HUES64 (cell line): ENCODE measurements around the gene SLC25A6.

Source experiments
- H3K27ac ChIP-seq: 2 replicates; pipeline ENCODE4 v1.7.0; 2013; ENCODE audit warnings: low read depth, low read length, inconsistent platforms
- H3K27me3 ChIP-seq: 2 replicates; pipeline ENCODE4 v1.6.1; 2013; ENCODE audit warnings: mild to moderate bottlenecking, low read length; ENCODE audit not compliant: insufficient read depth
- H3K36me3 ChIP-seq: 2 replicates; pipeline ENCODE4 v1.6.1; 2013; ENCODE audit warnings: mild to moderate bottlenecking, low read length; ENCODE audit not compliant: insufficient read depth
- H3K4me1 ChIP-seq: 2 replicates; pipeline ENCODE4 v1.6.1; 2013; ENCODE audit warnings: mild to moderate bottlenecking, low read length, moderate library complexity; ENCODE audit not compliant: insufficient read depth
- H3K4me3 ChIP-seq: 2 replicates; pipeline ENCODE4 v1.5.1; 2013; ENCODE audit warnings: mild to moderate bottlenecking, low read length, moderate library complexity
- H3K9ac ChIP-seq: 2 replicates; pipeline ENCODE4 v1.6.1; 2013; ENCODE audit warnings: mild to moderate bottlenecking, low read depth, low read length
- H3K9me3 ChIP-seq: 2 replicates; pipeline ENCODE4 v1.6.1; 2013; ENCODE audit warnings: low read depth, low read length; ENCODE audit not compliant: insufficient read depth
- WGBS: fragments of 150-250, 120-280 bp; methylation state at CpG from one replicate; pipeline ENCODE4 v1.1.7; 2013; ENCODE audit warnings: missing lambda C conversion rate; 5-methylcytosine and 5-hydroxymethylcytosine counted together

Gene SLC25A6

DNA sequence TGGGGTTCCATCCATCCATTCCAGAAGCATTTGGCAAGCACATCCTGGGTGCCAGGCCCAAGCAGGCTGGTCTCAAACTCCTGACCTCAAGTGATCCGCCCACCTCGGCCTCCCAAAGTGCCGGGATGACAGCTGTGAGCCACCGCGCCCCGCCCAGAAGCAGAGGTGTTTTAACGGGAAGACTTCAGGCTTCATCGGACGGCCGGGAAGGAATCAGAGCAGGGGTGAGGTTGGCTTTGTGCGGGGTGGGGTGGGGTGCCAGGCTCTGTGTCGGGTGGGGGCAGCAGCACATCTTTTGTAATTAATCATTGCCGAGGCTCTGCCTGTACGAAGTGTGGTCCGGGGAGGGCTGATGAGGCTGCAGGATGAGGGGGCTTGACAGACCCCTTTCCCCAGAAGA, 5.1 kb upstream of the SLC25A6 start:
- no peaks in the 10 kb centered on the region for H3K9me3 ChIP-seq
- no peaks in the 10 kb centered on the region for H3K4me1 ChIP-seq
- no peak overlapping the region for H3K9ac ChIP-seq
- no peak overlapping the region for H3K27ac ChIP-seq
- 92% methylated on average over 15 of the region's 15 CpGs for WGBS
- H3K4me3 ChIP-seq = no peak overlapping the region
- H3K36me3 ChIP-seq = peaks cover 50% of the 10 kb centered on the region
- H3K27me3 ChIP-seq = no peaks in the 10 kb centered on the region

- peaks cover 49% of the 10 kb centered on the region for H3K36me3 ChIP-seq
- no peaks in the 10 kb centered on the region for H3K27me3 ChIP-seq
- H3K4me1 ChIP-seq = no peaks in the 10 kb centered on the region
- no peak overlapping the region for H3K27ac ChIP-seq
- H3K4me3 ChIP-seq = no peak overlapping the region
- WGBS = 95% methylated on average over 5 of the region's 5 CpGs
- H3K9me3 ChIP-seq = no peaks in the 10 kb centered on the region
- H3K9ac ChIP-seq = no peak overlapping the region
These were observed 3.8 kb upstream of the SLC25A6 start for GRCh38 chrX:1395646-1396216.

DNA sequence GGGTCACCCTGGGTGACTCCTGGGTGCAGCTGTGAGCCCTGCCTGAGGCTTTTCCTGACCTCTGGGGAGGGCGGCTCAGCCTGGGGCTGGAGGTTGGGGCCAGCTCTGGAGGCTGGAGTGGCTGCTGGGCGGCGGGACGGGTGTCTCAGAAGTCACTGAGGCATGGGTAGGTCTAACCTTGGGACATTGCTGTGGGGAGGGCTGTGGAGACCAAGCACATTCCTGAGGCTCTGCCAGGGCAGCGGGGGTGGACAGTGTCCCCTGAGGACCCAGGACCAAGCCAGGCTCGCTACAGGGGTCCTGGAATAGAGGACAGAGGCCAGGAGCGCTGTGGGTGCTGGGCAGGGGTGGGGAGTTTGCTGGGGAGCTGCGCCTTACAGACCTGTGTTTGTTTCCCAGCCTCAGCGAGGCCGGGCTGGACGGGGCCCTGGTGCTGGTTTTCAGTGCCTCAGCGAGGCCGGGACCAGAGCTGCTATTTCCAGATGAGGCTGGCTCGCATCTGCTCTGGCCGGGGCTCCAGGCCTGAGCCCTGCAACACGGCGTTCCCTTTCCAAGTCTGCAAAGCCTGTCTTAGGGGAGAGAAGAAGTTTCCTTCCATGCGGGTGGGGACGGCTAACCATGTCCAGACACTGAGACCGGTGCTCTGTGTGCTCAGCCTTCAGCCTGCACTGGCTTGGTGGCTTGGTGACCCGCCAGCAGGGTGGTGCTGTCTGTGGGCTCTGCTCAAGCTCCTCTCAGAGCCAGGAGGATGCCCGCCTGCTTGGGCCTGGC, 3.0 kb upstream of the SLC25A6 start:
- WGBS = 91% methylated on average over 22 of the region's 22 CpGs
- Histone ChIP-seq H3K36me3 (peaks cover 49% of the 10 kb centered on the region), H3K9me3 (no peaks in the 10 kb centered on the region), H3K4me3 (no peak overlapping the region), H3K27ac (no peak overlapping the region; the same call in 1 of the 2 replicates), H3K9ac (no peak overlapping the region), H3K27me3 (no peaks in the 10 kb centered on the region), H3K4me1 (no peaks in the 10 kb centered on the region)

DNA sequence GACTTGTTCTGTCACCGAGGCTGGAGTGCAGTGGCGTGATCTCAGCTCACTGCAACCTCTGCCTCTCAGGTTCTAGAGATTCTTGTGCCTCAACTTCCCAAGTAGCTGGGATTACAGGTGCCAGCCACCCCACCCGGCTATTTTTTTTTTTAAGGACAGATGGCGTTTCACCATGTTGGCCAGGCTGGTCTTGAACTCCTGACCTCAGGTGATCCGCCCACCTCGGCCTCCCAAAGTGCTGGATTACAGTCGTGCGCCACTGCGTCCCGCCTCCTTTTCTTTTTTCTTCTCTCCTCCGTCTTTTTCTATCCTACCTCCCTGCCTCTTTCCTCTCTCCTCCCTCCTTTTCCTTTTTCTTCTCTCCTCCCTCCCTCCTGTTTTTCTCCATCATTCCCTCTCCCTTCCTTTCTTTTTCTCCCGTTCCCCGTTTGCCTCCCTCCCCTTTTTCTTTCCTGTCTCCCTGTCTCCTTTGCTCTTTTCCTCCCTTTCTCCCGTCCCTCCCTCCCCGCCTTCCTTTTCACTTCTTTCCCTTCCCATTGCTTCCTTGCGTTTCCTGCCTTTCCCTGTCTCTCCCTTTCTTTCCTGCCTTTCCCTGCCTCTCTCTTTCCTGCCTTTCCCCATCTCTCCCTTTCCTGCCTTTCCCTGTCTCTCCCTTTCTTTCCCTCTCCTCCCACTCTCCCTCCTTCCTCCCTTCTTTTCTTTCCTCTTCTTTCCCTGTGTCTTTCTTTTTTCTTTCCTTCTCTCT, 2.1 kb upstream of the SLC25A6 start:
- 0 out of 2 replicates have a peak overlapping the region, but pooled peaks have one; percentile 8 for H3K4me3 ChIP-seq
- H3K9ac ChIP-seq = no peak overlapping the region
- peaks cover 53% of the 10 kb centered on the region for H3K36me3 ChIP-seq
- WGBS = 65% methylated on average over 16 of the region's 16 CpGs
- H3K27me3 ChIP-seq = no peaks in the 10 kb centered on the region
- H3K9me3 ChIP-seq = no peaks in the 10 kb centered on the region
- no peak overlapping the region; the same call in 1 of the 2 replicates for H3K27ac ChIP-seq
- H3K4me1 ChIP-seq = no peaks in the 10 kb centered on the region

GRCh38 chrX:1392376-1393068, 609 bp upstream of the SLC25A6 start:
- Histone ChIP-seq H3K27me3 (no peaks in the 10 kb centered on the region), H3K36me3 (peaks cover 56% of the 10 kb centered on the region), H3K4me1 (no peaks in the 10 kb centered on the region), H3K27ac (peak overlapping the region; percentile 100), H3K4me3 (peak overlapping the region; percentile 96), H3K9me3 (no peaks in the 10 kb centered on the region), H3K9ac (peak overlapping the region; percentile 100)
- WGBS = under 1% methylated on average over 64 of the region's 76 CpGs

- peak overlapping the region; percentile 100 for H3K9ac ChIP-seq
- H3K4me1 ChIP-seq = no peaks in the 10 kb centered on the region
- peaks cover 58% of the 10 kb centered on the region for H3K36me3 ChIP-seq
- no peaks in the 10 kb centered on the region for H3K9me3 ChIP-seq
- H3K4me3 ChIP-seq = peak overlapping the region; percentile 96
- under 1% methylated on average over 19 of the region's 19 CpGs for WGBS
- H3K27ac ChIP-seq = peak overlapping the region; percentile 100
- no peaks in the 10 kb centered on the region for H3K27me3 ChIP-seq
These were observed 575 bp downstream of the SLC25A6 start for GRCh38 chrX:1391370-1391706.

DNA sequence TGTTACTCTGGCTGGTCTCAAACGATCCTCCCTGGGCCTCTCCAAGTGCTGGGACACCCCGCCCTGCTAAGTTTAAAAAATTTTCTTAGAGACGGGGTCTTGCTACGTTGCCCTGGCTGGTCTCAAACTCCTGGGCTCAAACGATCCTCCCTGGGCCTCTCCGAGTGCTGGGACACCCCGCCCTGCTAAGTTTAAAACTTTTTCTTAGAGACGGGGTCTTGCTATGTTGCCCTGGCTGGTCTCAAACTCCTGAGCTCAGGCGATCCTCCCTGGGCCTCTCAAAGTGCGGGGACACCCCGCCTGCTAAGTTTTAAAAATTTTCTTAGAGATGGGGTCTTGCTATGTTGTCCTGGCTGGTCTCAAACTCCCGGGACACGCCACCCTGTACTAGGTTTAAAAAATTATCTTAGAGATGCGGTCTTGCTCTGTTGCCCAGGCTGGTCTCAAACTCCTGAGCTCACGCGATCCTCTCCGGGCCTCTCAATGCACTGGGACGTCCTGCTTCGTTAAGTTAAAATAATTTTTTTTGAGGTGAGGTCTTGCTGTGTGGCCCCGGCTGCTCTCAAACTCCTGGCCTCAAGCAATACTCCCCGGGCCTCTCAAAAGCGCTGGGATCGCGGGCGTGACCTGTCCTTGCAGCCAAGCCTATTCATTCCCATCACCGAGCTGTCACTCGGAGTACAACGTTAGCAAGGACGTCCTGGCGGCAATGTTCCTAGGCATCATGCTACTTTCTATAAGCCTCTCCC, 1.1 kb downstream of the SLC25A6 start:
- Histone ChIP-seq H3K9ac (peak overlapping the region; percentile 100), H3K27ac (peak overlapping the region; percentile 100), H3K27me3 (no peaks in the 10 kb centered on the region), H3K4me3 (peak overlapping the region; percentile 96), H3K4me1 (no peaks in the 10 kb centered on the region), H3K36me3 (peaks cover 58% of the 10 kb centered on the region), H3K9me3 (no peaks in the 10 kb centered on the region)
- 55% methylated on average over 30 of the region's 30 CpGs for WGBS

DNA sequence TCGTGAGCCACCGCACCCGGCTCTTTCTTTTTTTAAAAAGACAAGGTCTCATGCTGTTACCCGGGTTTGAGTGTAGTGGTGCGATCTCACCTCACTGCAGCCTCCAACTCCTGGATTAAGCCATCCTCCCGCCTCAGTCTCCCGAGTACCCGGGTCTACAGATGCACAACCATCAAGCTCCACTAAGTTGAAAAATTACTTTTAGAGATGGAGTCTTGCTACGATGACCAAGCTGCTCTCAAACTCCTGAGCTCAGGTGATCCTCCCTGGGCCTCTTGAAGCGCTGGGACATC, 2.0 kb downstream of the SLC25A6 start:
- 97% methylated on average over 10 of the region's 10 CpGs for WGBS
- H3K4me1 ChIP-seq = no peaks in the 10 kb centered on the region
- no peaks in the 10 kb centered on the region for H3K27me3 ChIP-seq
- no peaks in the 10 kb centered on the region for H3K9me3 ChIP-seq
- H3K9ac ChIP-seq = peak overlapping the region; percentile 34; the same call in 1 of the 2 replicates
- H3K27ac ChIP-seq = no peak overlapping the region
- peaks cover 64% of the 10 kb centered on the region for H3K36me3 ChIP-seq
- H3K4me3 ChIP-seq = no peak overlapping the region; the same call in 1 of the 2 replicates

- Histone ChIP-seq H3K36me3 (peaks cover 69% of the 10 kb centered on the region), H3K9ac (peak overlapping the region; percentile 34; the same call in 1 of the 2 replicates), H3K9me3 (no peaks in the 10 kb centered on the region), H3K4me3 (no peak overlapping the region), H3K27me3 (no peaks in the 10 kb centered on the region), H3K27ac (0 out of 2 replicates have a peak overlapping the region, but pooled peaks have one; percentile 30), H3K4me1 (no peaks in the 10 kb centered on the region)
- 96% methylated on average over 51 of the region's 51 CpGs for WGBS
These were observed 2.5 kb downstream of the SLC25A6 start for GRCh38 chrX:1389181-1389992.

DNA sequence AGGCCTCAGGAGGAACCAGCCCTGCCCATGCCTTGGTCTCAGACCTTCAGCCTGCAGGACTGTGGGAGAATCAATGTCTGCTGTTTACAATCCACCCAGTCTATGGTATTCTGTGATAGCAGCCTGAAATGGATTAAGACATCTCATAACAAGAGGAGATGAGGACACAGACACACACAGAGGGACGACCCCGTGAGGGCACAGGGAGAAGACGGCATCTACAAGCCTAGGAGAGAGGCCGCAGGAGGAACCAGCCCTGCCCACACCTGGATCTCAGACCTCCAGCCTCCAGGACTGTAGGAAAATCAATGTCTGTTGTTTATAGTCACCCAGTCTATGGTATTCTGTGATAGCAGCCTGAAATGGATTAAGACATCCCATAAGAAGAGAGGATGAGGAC, 3.3 kb downstream of the SLC25A6 start:
- H3K4me1 ChIP-seq = no peaks in the 10 kb centered on the region
- no peak overlapping the region for H3K27ac ChIP-seq
- no peak overlapping the region for H3K4me3 ChIP-seq
- peaks cover 75% of the 10 kb centered on the region for H3K36me3 ChIP-seq
- H3K9ac ChIP-seq = 0 out of 2 replicates have a peak overlapping the region, but pooled peaks have one; percentile 24
- H3K27me3 ChIP-seq = no peaks in the 10 kb centered on the region
- WGBS = 92% methylated on average over 4 of the region's 4 CpGs
- no peaks in the 10 kb centered on the region for H3K9me3 ChIP-seq
